Left lung (tissue), 10 donors: Measurements from ENCODE around the gene MRPL42. TPM values are rescaled to one million over a fixed set of nuclear protein-coding genes. Genes with fewer than 3 reads are reported as not detected.
A peak's percentile ranks its signal among the peaks of the same experiment; 100 is the strongest.

Experiments used
- ATAC-seq: fragments of 200-7000 bp; cut with Tn5 transposase; one replicate; pipeline ENCODE4 v1.9.1; 2020; ENCODE audit warnings: moderate library complexity
- DNase-seq, 4 donors: peaks; one replicate each; pipeline ENCODE4 v3.0.0-alpha.2; 2013 to 2020
- H3K27ac ChIP-seq, 2 donors: fragments of 200-600 bp; sonication (generic) in 1 of 2; one replicate each; pipeline versions ENCODE4 v1.5.0 to v1.8.0; 2020 to 2021
- H3K27me3 ChIP-seq, 2 donors: fragments of 200-600 bp; sonication (generic) in 1 of 2; one replicate each; pipeline versions ENCODE4 v1.5.0 to v1.8.0; 2020 to 2021
- H3K36me3 ChIP-seq, 2 donors: fragments of 200-600 bp; sonication (generic) in 1 of 2; one replicate each; pipeline versions ENCODE4 v1.5.0 to v1.8.0; 2020 to 2021
- H3K4me1 ChIP-seq, 2 donors: fragments of 200-600 bp; one replicate each; pipeline ENCODE4 v1.8.0; 2021
- H3K4me3 ChIP-seq, 2 donors: fragments of 200-600 bp; sonication (generic) in 1 of 2; one replicate each; pipeline versions ENCODE4 v1.5.0 to v1.8.0; 2020 to 2021; ENCODE audit warnings: mild to moderate bottlenecking in 1 of 2
- H3K9me3 ChIP-seq, 2 donors: fragments of 200-600 bp; sonication (generic) in 1 of 2; one replicate each; pipeline versions ENCODE4 v1.5.0 to v1.8.0; 2020 to 2021
- CTCF ChIP-seq, 2 donors: fragments of 200-600 bp; sonication (generic) in 1 of 2; IDR thresholded peaks; one replicate each; pipeline versions ENCODE4 v1.5.0 to v1.8.0; 2021; ENCODE audit warnings: antibody characterized with exemption in 2 of 2
- intact Hi-C, 2 donors: fragments of 100-400 bp; cut with DNase I; formaldehyde crosslinking; loops; one replicate each; pipeline versions ENCODE4 v1.11.2 to v1.14.2; 2022
- polyA plus RNA-seq, 6 donors: library from polyadenylated mRNA; unstranded; fragments of 120-200 nt; gene quantifications; one replicate each; pipeline ENCODE4 v1.2.1, GENCODE V29; 2013; ENCODE audit not compliant: insufficient read length in 6 of 6
- total RNA-seq, 2 donors: library from RNA; stranded (reverse); fragmentation: NEBNext Ultra II Directional; extraction: Animal tissue kit (Norgen Biotek cat#: 25700); gene quantifications; one replicate each; pipeline ENCODE4 v1.2.1, GENCODE V29; 2021
- donor health status: DM: no; HTN: yes; CAD: no.
- donor health status: DM: no; HTN: no; CAD: no.

MRPL42 gene
- total and polyA plus RNA-seq, 8 donors, result 53.2 to 70.8 (median 62.8) TPM

GRCh38 chr12:93465841-93466240 is 1.5 kb upstream of the MRPL42 start:
- intact Hi-C loops, result no loop called here
- no peak for TF ChIP-seq CTCF (IDR thresholded peaks at IDR 0.05)

GRCh38 chr12:93466625-93467350 is 526 bp upstream of the MRPL42 start:
- DNase-seq, result no peak
- intact Hi-C loops, result no loop called here
- ATAC-seq, result peak; percentile 9
- Histone ChIP-seq H3K27me3 (no peaks in the 10 kb centered on the region), H3K4me3 (peak overlapping the region in 1 of 2 donors; percentile 59), H3K27ac (peak overlapping the region in 1 of 2 donors; percentile 91), H3K4me1 (peaks cover 15 to 32% of the 10 kb centered on the region in 2 donors), H3K36me3 (peaks cover 0 to 6% of the 10 kb centered on the region in 2 donors), H3K9me3 (no peaks in the 10 kb centered on the region)
- TF ChIP-seq CTCF (IDR thresholded peaks at IDR 0.05), result no peak

More at GRCh38 chr12:93465841-93466240, 1.5 kb upstream of the MRPL42 start:
- no peaks in the 10 kb centered on the region for H3K27me3 ChIP-seq
- peaks cover 15 to 34% of the 10 kb centered on the region in 2 donors for H3K4me1 ChIP-seq
- ATAC-seq (no peak), DNase-seq (no peak)
- H3K27ac ChIP-seq, result no peak overlapping the region
- no peaks in the 10 kb centered on the region for H3K9me3 ChIP-seq
- H3K4me3 ChIP-seq, result no peak overlapping the region
- H3K36me3 ChIP-seq, result no peaks in the 10 kb centered on the region

- no peak for DNase-seq
- no peak for TF ChIP-seq CTCF (IDR thresholded peaks at IDR 0.05)
- H3K27ac ChIP-seq, result peak overlapping the region; percentile 85 to 91
- intact Hi-C loops, result no loop called here
- H3K4me1 ChIP-seq, result peaks cover 15 to 32% of the 10 kb centered on the region in 2 donors
- H3K27me3 ChIP-seq, result no peaks in the 10 kb centered on the region
- H3K36me3 ChIP-seq, result peaks cover 0 to 14% of the 10 kb centered on the region in 2 donors
- no peaks in the 10 kb centered on the region for H3K9me3 ChIP-seq
- ATAC-seq, result peak; percentile 6
- H3K4me3 ChIP-seq, result peak overlapping the region; percentile 59 to 69
Observed at GRCh38 chr12:93468008-93468371, 676 bp downstream of the MRPL42 start.

GRCh38 chr12:93469386-93469785 is 2.1 kb downstream of the MRPL42 start:
- Histone ChIP-seq H3K27ac (no peak overlapping the region), H3K36me3 (peaks cover 0 to 28% of the 10 kb centered on the region in 2 donors), H3K4me1 (peaks cover 15 to 32% of the 10 kb centered on the region in 2 donors), H3K4me3 (no peak overlapping the region), H3K27me3 (no peaks in the 10 kb centered on the region), H3K9me3 (no peaks in the 10 kb centered on the region)
- ATAC-seq (no peak), DNase-seq (no peak)
- intact Hi-C loops, result no loop called here
- no peak for TF ChIP-seq CTCF (IDR thresholded peaks at IDR 0.05)

- no peak for TF ChIP-seq CTCF (IDR thresholded peaks at IDR 0.05)
Observed at GRCh38 chr12:93476555-93476954, 9.2 kb downstream of the MRPL42 start.

More at GRCh38 chr12:93476555-93476954, 9.2 kb downstream of the MRPL42 start:
- Histone ChIP-seq H3K36me3 (peaks cover 0 to 88% of the 10 kb centered on the region in 2 donors), H3K4me3 (no peak overlapping the region), H3K9me3 (no peaks in the 10 kb centered on the region), H3K27me3 (no peaks in the 10 kb centered on the region), H3K27ac (no peak overlapping the region), H3K4me1 (no peaks in the 10 kb centered on the region)
- intact Hi-C loops, result no loop called here
- DNase-seq, result no peak
- ATAC-seq, result no peak
